Natural killer cell (primary cell): ENCODE data around the gene DPYD. TPM values are rescaled to one million over a fixed set of nuclear protein-coding genes. Genes with fewer than 3 reads are reported as not detected.
"Not testable (repeated sequence)": the region's sequence is repeated elsewhere in the genome, so short reads cannot be mapped to it uniquely, and the experiment has no call there.

Source experiments
- ATAC-seq, 3 donors: fragments of 150-1000 bp in 2 of 3; fragments of 200-7000 bp in 1 of 3; cut with Tn5 transposase; 1 replicate in 1 of 3; 2 replicates in 2 of 3; pipeline ENCODE4 v1.10.0; 2021; ENCODE audit warnings: mild to moderate bottlenecking in 2 of 3, moderate library complexity in 2 of 3
- DNase-seq, 2 donors: peaks; one replicate each; pipeline versions ENCODE4 v3.0.0 to v3.0.0-alpha.2; 2013 to 2021; ENCODE audit warnings: mixed read lengths in 1 of 2
- H3K27ac ChIP-seq: one replicate; pipeline ENCODE4 v1.5.1; 2013; ENCODE audit warnings: mild to moderate bottlenecking, low read length
- H3K27me3 ChIP-seq: one replicate; pipeline ENCODE4 v1.6.1; 2013; ENCODE audit warnings: low read length; ENCODE audit not compliant: control insufficient read depth, insufficient read depth
- H3K36me3 ChIP-seq: one replicate; pipeline ENCODE4 v1.6.1; 2013; ENCODE audit warnings: low read length; ENCODE audit not compliant: control insufficient read depth, insufficient read depth
- H3K4me1 ChIP-seq: one replicate; pipeline ENCODE4 v1.6.1; 2013; ENCODE audit warnings: low read length; ENCODE audit not compliant: control insufficient read depth, insufficient read depth
- H3K4me3 ChIP-seq: one replicate; pipeline ENCODE4 v1.5.1; 2013; ENCODE audit warnings: low read length
- H3K9me3 ChIP-seq: one replicate; pipeline ENCODE4 v1.6.1; 2013; ENCODE audit warnings: low read length; ENCODE audit not compliant: control insufficient read depth, insufficient read depth
- H3K27ac Mint-ChIP-seq, 2 donors: one replicate each; pipeline ENCODE4 v1.8.0; 2022; ENCODE audit warnings: mild to moderate bottlenecking in 2 of 2, mixed read lengths in 2 of 2, moderate library complexity in 1 of 2
- H3K27me3 Mint-ChIP-seq, 2 donors: one replicate each; pipeline ENCODE4 v1.8.0; 2022; ENCODE audit warnings: low read depth in 2 of 2, mixed read lengths in 2 of 2
- H3K36me3 Mint-ChIP-seq: one replicate; pipeline ENCODE4 v1.8.0; 2022; ENCODE audit warnings: mixed read lengths
- H3K4me1 Mint-ChIP-seq, 2 donors: one replicate each; pipeline ENCODE4 v1.8.0; 2022; ENCODE audit warnings: mixed read lengths in 2 of 2
- H3K4me3 Mint-ChIP-seq: one replicate; pipeline ENCODE4 v1.8.0; 2022; ENCODE audit warnings: mild to moderate bottlenecking, moderate library complexity, mixed read lengths
- H3K9me3 Mint-ChIP-seq, 2 donors: one replicate each; pipeline ENCODE4 v1.8.0; 2022; ENCODE audit warnings: mixed read lengths in 2 of 2
- CTCF ChIP-seq: fragments of 200-600 bp; IDR thresholded peaks from one replicate; pipeline ENCODE4 v1.8.0; 2022; ENCODE audit warnings: antibody characterized with exemption
- WGBS: methylation state at CpG from one replicate; pipeline ENCODE4 v1.1.7; 2013; ENCODE audit warnings: missing lambda C conversion rate; ENCODE audit not compliant: insufficient coverage; 5-methylcytosine and 5-hydroxymethylcytosine counted together
- intact Hi-C: fragments of 100-400 bp; cut with micrococcal nuclease; formaldehyde crosslinking; loops from one replicate; pipeline ENCODE4 v1.14.2; 2022
- total RNA-seq, 4 donors: library from RNA; stranded (reverse); fragments of 120-200 nt in 1 of 4; gene quantifications; one replicate each; pipeline versions ENCODE4 v1.2.3 to v1.2.4, GENCODE V29; 2013 to 2022

DPYD gene
- total RNA-seq, 3 donors from 2014 or later (not counting 1 experiment from before 2014, with no cell fraction given) = 56.6 to 66.7 (median 56.9) TPM

- Histone ChIP-seq H3K4me1 (no peaks in the 10 kb centered on the region), H3K36me3 (no peaks in the 10 kb centered on the region), H3K4me3 (no peak overlapping the region), H3K9me3 (no peaks in the 10 kb centered on the region), H3K27me3 (no peaks in the 10 kb centered on the region), H3K27ac (no peak overlapping the region)
- H3K4me1 Mint-ChIP-seq = no peaks in the 10 kb centered on the region
- peaks cover 0 to 2% of the 10 kb centered on the region in 2 donors for H3K9me3 Mint-ChIP-seq
- intact Hi-C loops = no loop called here
- no peak overlapping the region for H3K4me3 Mint-ChIP-seq
- H3K27ac Mint-ChIP-seq = no peak overlapping the region
- 100% methylated on average over 1 of the region's 2 CpGs for WGBS
- no peak for TF ChIP-seq CTCF
- H3K27me3 Mint-ChIP-seq = no peaks in the 10 kb centered on the region
- no peak for DNase-seq
- ATAC-seq = no peak
- no peaks in the 10 kb centered on the region for H3K36me3 Mint-ChIP-seq
Measured at GRCh38 chr1:97351846-97352245, 569.0 kb downstream of the DPYD start.

GRCh38 chr1:97350662-97351061, 570.2 kb downstream of the DPYD start:
- Histone ChIP-seq H3K4me1 (no peaks in the 10 kb centered on the region), H3K36me3 (no peaks in the 10 kb centered on the region), H3K4me3 (no peak overlapping the region), H3K27ac (no peak overlapping the region), H3K27me3 (no peaks in the 10 kb centered on the region), H3K9me3 (no peaks in the 10 kb centered on the region)
- no peak overlapping the region for H3K4me3 Mint-ChIP-seq
- no peaks in the 10 kb centered on the region for H3K36me3 Mint-ChIP-seq
- H3K4me1 Mint-ChIP-seq = no peaks in the 10 kb centered on the region
- intact Hi-C loops = no loop called here
- DNase-seq (no peak), ATAC-seq (no peak)
- peaks cover 0 to 2% of the 10 kb centered on the region in 2 donors for H3K9me3 Mint-ChIP-seq
- no peak for TF ChIP-seq CTCF
- WGBS = 88% methylated on average over 2 of the region's 2 CpGs
- H3K27ac Mint-ChIP-seq = no peak overlapping the region
- H3K27me3 Mint-ChIP-seq = no peaks in the 10 kb centered on the region

- H3K9me3 ChIP-seq = no peaks in the 10 kb centered on the region
- no peak for TF ChIP-seq CTCF
- DNase-seq (no peak), ATAC-seq (no peak)
- Mint-ChIP-seq H3K4me3 (no peak overlapping the region), H3K9me3 (no peaks in the 10 kb centered on the region), H3K36me3 (no peaks in the 10 kb centered on the region), H3K4me1 (no peaks in the 10 kb centered on the region), H3K27ac (no peak overlapping the region), H3K27me3 (no peaks in the 10 kb centered on the region)
- no peak overlapping the region for H3K27ac ChIP-seq
- H3K4me3 ChIP-seq = no peak overlapping the region
- no peaks in the 10 kb centered on the region for H3K27me3 ChIP-seq
- intact Hi-C loops = no loop called here
- no peaks in the 10 kb centered on the region for H3K4me1 ChIP-seq
- H3K36me3 ChIP-seq = no peaks in the 10 kb centered on the region
Measured at GRCh38 chr1:97350241-97350640, 570.6 kb downstream of the DPYD start.

GRCh38 chr1:97349794-97350193, 571.0 kb downstream of the DPYD start:
- H3K9me3 Mint-ChIP-seq = not testable (repeated sequence)

More at GRCh38 chr1:97349794-97350193, 571.0 kb downstream of the DPYD start:
- H3K4me3 Mint-ChIP-seq, H3K27ac Mint-ChIP-seq, H3K27ac ChIP-seq, ATAC-seq, H3K4me1 ChIP-seq, DNase-seq, H3K36me3 ChIP-seq, H3K36me3 Mint-ChIP-seq, H3K4me3 ChIP-seq, H3K4me1 Mint-ChIP-seq, intact Hi-C loops, H3K9me3 ChIP-seq, H3K27me3 ChIP-seq, H3K27me3 Mint-ChIP-seq: not testable (repeated sequence)
- WGBS = no CpG with 5 or more reads among the region's 1 CpG
